Thoracic aorta endothelial cell (primary cell): Measurements from ENCODE around the gene TFPT. TPM values are rescaled to one million over a fixed set of nuclear protein-coding genes. Genes with fewer than 3 reads are reported as not detected.

Source experiments
- total RNA-seq: library from RNA; depleted of rRNA; stranded (reverse); fragments of >200 nt; gene quantifications from 2 replicates; pipeline ENCODE4 v1.2.3, GENCODE V29; 2012

The TFPT gene, protein sequence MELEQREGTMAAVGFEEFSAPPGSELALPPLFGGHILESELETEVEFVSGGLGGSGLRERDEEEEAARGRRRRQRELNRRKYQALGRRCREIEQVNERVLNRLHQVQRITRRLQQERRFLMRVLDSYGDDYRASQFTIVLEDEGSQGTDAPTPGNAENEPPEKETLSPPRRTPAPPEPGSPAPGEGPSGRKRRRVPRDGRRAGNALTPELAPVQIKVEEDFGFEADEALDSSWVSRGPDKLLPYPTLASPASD
- 15.9 and 19.7 TPM in 2 replicates for total RNA-seq

DNA sequence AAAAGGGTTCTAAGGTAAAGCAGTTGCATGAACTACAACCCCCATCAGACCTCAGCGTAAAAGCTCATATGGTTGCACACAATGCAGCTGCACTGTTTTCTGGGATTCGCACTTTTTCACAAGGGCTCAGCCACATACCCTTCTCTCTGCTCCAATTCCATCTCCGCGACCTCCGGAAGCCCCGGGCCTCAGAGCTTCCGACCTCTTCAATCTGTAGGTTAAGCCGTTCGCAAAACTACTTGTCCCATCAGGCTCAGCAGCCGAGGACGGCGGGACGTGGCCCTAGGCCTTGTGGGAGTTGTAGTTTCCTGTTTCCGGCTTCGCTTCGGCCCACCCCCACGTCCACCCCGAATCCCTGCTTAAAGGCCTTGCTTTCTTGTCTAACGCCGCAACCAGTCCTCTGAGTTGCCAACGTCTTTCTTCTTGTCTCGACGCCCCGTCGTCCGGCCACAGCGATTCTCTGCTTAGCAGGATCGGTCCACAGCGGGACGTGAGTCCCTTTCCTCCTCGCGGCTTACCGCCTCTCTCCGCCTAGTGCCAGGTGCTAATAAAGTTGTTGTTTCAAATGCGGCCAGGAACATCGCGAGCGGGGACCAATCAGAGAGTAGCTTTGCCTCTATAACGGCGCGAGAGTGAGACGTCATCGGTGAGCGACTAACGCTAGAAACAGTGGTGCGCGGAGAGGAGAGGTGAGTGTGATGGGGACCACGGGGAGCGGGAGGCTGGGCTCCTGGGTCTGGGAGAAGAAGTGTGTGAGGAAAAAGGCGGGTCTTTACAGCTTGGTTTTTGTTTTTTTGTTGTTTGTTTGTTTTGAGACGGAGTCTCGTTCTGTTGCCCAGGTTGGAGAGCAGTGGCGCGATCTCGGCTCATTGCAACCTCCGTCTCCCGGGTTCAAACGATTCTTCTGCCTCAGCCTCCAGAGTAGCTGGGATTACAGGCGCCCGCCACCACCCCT, at the start of gene TFPT, which contains the start of gene PRPF31:
Gene TFPT (minus strand): TSS at position 549 of the 955 bp plus-strand sequence. CDS start 388 bp downstream, at position 161.
Gene PRPF31 (plus strand): TSS at position 646 of the 955 bp plus-strand sequence. CDS start 2,525 bp downstream, outside the sequence.

DNA sequence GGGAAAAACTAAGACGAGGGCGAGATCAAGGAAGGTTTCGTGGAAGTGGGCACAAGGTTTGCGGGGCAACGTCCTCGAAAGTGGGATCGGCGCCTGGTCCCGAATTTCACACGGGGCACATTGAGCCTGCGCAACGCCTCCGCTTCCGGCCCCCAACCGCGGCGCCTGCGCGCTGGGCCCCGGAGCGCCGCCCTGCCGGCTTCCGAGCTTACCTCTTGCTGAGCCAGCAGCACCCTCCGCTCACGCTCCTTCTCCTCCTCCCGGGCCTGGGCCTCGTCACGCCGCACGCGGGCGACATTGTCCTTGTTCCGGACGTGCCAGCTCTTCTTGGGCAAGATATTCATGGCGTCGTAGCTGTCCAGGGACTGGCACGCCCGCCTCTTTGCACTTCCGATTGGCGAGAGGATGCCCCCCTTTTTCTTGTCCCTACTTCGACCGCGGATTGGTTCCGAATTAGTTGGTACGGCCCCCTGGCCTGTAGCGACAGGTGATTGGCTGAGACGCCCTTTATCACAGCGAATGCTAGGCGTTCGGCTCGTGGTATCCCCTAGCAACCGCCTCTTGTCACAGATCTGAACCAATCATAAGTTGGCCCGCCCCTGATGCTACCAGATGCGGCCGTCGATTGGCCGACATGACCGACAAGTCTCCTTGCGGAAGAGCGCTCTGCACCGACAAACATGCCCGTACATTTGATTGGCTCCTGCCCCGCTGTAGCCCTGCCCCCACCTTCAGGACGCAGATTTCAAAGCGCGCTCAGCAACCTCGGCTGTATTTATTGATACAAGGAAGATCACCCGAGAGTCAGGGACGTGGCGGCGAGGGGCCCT, 44.1 kb upstream of the TFPT start, which contains the start of gene LENG1:
Gene LENG1 (minus strand): TSS at position 370 of the 830 bp plus-strand sequence. CDS start 26 bp downstream, at position 344.

DNA sequence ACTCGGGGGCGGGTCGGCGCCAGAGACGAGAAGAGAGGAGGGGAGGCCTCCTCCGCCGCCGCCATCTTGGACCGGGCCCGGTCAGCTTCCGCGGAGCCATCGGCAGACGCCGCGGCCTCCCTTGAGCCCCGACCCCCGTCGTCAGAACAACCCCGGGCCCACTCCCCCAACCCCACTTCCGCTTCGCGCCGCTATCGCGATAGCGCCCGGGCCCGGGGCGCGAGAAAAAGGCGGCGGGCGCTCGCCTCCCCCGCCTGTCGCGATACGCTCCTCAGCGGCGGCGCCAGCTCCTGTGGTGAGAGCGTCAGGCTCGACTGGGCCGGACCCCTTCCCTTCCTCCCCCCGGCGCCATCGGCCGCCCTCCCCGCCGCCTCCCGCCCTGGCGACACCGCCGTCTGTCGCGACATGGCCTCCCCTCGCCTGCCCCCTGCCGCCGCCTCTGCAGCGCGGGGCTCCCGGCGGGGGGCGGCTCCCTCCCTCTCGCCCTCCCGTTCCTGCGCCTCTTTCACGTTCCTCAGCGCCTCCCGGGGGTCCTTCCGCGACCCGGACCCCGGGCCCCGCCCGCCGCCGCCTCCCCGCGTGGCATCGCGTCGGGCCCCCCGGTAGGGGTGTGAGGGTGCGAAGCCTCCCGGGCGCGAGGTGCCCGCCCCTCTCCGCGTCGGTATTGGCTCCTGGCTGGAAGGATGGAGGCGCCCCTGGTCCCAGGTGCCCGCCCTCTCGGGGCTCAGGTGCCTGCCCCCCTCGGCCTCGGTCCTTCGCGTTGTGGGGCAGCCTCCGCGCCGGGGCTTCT, 22.4 kb upstream of the TFPT start, which contains the start of gene CNOT3:
Gene CNOT3 (plus strand): TSS at position 64 of the 790 bp plus-strand sequence. CDS start 5,217 bp downstream, outside the sequence.

DNA sequence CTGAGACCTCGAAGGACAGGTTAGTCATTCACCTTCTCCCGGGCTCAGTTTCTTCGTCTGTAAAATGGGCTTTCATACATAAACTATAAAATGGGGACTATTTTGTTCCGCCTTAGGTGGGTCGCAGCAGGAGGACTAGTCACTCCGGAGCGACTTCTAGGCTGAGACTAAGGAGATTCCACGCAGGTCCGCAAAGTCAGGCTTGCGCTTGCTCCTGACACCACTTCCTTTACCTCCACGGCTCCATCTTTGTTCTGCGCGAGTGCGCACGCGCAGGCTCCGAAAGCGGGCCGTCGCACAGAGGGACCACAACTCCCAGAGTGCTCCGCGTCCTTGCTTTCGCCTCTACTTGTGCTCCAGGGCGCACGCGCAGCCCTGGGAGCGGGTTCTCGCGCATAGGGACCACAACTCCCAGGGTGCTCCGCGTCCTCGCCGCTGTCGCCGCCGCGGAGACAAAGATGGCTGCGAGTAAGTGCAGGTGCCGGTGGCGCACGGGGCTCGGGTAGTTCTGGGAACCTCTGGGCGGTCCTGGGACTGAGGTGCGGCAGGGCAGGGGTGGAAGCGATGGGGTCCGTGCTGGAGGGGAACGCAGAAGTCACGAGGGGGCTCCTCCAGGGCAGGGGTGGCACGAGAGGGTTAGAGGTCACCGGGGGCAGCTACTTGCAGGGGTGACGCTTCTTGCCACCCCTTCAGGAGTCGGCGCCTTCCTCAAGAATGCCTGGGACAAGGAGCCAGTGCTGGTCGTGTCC, 12.9 kb downstream of the TFPT start, which contains the start of gene NDUFA3:
Gene NDUFA3 (plus strand): TSS at position 435 of the 749 bp plus-strand sequence. CDS start 24 bp downstream, at position 459.

DNA sequence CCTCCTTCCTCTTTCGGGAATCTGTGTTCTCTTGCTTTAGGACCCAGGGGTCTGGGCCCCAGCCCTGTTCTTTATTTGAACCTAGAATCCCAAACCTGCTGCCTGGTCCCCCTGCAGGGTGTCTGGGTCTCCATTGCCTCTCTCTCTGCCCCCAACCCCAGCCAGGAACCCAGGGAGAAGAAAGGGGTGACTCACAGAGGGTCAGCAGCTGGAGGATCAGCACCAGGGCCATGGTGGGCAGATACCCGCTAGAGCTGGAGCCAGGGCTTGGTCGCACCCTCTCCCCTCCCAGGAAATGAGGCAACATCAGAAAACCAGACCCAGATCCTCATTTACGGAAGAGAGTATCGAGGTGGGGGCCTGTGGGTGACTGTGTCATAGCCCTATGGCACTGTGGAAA, 14.9 kb downstream of the TFPT start, which contains the start of gene OSCAR:
Gene OSCAR (minus strand): TSS at position 243 of the 400 bp plus-strand sequence. CDS start 11 bp downstream, at position 232.

DNA sequence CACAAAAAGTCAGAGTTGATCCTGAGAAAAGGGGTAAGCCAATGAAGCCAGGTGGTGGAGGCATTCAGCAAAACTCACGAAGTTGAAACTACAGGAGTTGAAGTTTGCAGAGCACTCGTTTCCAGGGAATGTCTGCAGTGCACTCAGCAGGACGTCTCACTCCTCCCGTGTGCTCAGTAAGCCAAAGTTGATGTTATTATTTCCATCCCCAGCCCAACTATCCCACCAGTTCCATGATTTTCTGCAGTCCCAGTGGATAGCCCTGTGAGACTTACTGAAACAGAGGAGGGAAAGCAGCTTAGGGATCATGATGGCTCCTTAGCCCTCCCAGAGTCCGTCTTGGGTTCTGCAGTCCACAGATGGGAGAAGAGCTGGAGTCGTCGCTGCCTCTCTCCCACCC, 34.4 kb downstream of the TFPT start, which contains the start of gene TARM1:
Gene TARM1 (minus strand): TSS at position 334 of the 400 bp plus-strand sequence. CDS start 25 bp downstream, at position 309.

DNA sequence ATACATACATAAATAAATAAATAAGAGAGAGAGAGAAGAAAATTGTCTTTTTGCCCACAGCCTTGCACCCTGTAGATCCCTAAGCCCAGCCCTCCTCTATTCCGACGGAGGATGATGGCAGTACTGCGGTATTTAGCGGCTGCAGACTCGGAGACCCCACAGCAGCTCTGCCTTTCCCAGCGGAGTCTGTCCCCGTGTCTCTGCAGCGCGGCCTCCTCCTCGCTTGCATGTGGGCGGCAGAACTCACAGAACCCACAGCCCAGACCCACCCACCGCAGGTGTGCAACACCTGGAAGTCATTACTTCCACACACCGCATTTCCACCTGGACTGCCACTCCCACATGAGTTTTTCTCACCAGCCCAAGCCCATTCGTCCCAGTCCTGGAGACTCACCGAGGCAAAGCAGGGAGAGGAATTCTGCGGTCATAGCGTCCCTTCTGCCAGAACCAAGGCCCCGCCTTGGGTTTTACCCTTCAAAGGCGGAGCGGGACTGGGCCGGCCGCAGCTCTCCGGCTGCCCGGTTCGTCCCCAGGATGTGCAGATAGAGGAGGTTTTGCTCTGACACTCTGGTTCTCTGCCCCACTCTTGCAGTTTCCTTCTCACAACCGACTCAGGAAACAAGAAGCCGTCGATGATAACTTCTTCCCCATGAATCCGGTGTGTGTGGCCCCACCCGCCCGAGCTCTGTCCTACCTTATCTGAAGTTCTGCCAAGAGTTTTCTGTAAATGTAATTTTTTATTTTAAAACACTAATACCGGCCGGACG, 51.9 kb downstream of the TFPT start, which contains the start of gene VSTM1:
Gene VSTM1 (minus strand): TSS at position 548 of the 767 bp plus-strand sequence. CDS start 120 bp downstream, at position 428.

Other genes with a start within 250 kb of the TFPT start
- 27.4 and 34.5 TPM in 2 replicates for gene MYADM, start 247.8 kb downstream of the TFPT start, total RNA-seq
- under 0.01 and 0.22 TPM in 2 replicates for gene PRKCG, start 233.5 kb downstream of the TFPT start, total RNA-seq
- gene CACNG7, start 206.4 kb downstream of the TFPT start, total RNA-seq = 0.22 and 0.66 TPM in 2 replicates
- 1.0 and 1.1 TPM in 2 replicates for gene CACNG8, start 152.7 kb downstream of the TFPT start, total RNA-seq
- 1.0 and 1.9 TPM in 2 replicates for gene CACNG6, start 124.0 kb downstream of the TFPT start, total RNA-seq
- gene VSTM1, start 51.8 kb downstream of the TFPT start, total RNA-seq = not detected in 2 replicates
- not detected in 2 replicates for gene TARM1, start 34.3 kb downstream of the TFPT start, total RNA-seq
- gene OSCAR, start 14.9 kb downstream of the TFPT start, total RNA-seq = not detected in 2 replicates
- gene NDUFA3, start 12.8 kb downstream of the TFPT start, total RNA-seq = 8.1 and 11.6 TPM in 2 replicates
- 51.3 and 64.7 TPM in 2 replicates for gene PRPF31, start 97 bp upstream of the TFPT start, total RNA-seq
- 15.2 and 19.6 TPM in 2 replicates for gene CNOT3, start 22.1 kb upstream of the TFPT start, total RNA-seq
- gene LENG1, start 44.1 kb upstream of the TFPT start, total RNA-seq = 4.9 and 5.1 TPM in 2 replicates
- 0.53 TPM in 1 of 2 replicates, not detected in the other for gene TMC4, start 57.5 kb upstream of the TFPT start, total RNA-seq
- gene MBOAT7, start 73.9 kb upstream of the TFPT start, total RNA-seq = 64.0 and 112 TPM in 2 replicates
- 47.6 and 60.0 TPM in 2 replicates for gene TSEN34, start 75.7 kb upstream of the TFPT start, total RNA-seq
- 1,424 and 1,587 TPM in 2 replicates for gene RPS9, start 85.2 kb upstream of the TFPT start, total RNA-seq
- not detected in 2 replicates for gene LILRB3, start 107.3 kb upstream of the TFPT start, total RNA-seq
- not detected in 2 replicates for gene LILRA6, start 127.1 kb upstream of the TFPT start, total RNA-seq
- gene LILRB5, start 141.6 kb upstream of the TFPT start, total RNA-seq = 0.07 TPM in 1 of 2 replicates, not detected in the other
- not detected in 2 replicates for gene LILRB2, start 165.5 kb upstream of the TFPT start, total RNA-seq
- not detected in 2 replicates for gene LILRA5, start 197.5 kb upstream of the TFPT start, total RNA-seq
- not detected in 2 replicates for gene LILRA4, start 223.5 kb upstream of the TFPT start, total RNA-seq
- not detected in 2 replicates for gene LAIR1, start 249.3 kb upstream of the TFPT start, total RNA-seq